ENCODE results near the gene CSE1L. TPM values are rescaled to one million over a fixed set of nuclear protein-coding genes. Genes with fewer than 3 reads are reported as not detected.
"Not testable (repeated sequence)": the region's sequence is repeated elsewhere in the genome, so short reads cannot be mapped to it uniquely, and the experiment has no call there.

Gene CSE1L
- total RNA-seq, 1 donor from 2014 or later: 39.0 TPM

DNA sequence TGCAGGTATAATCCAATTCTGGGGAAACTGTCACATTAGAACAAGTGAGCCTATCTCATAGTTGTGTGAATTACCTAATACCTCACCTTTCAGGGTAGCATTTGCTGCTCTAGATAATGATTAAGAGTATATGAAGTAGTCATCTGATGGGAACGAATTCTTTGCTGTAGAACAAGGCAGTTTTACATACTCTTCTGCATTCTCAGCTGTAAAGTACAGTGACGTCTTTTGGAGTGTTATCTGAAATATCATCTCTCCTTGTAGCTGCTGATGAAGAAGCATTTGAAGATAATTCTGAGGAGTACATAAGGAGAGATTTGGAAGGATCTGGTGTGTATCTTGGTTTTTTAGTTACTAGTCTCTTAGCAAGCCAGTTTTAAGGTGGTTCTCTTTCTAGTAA lies 28.4 kb downstream of the CSE1L start:
- no peak overlapping the region for H3K27ac ChIP-seq
- H3K4me1 ChIP-seq: no peaks in the 10 kb centered on the region
- TF ChIP-seq POLR2A (IDR thresholded peaks at IDR 0.05) (no peak), POLR2AphosphoS5 (IDR thresholded peaks at IDR 0.05; ENCODE audit: insufficient read depth in 1 of 2, low read depth in 1 of 2) (no peak)
- TF ChIP-seq, protein P1, sequence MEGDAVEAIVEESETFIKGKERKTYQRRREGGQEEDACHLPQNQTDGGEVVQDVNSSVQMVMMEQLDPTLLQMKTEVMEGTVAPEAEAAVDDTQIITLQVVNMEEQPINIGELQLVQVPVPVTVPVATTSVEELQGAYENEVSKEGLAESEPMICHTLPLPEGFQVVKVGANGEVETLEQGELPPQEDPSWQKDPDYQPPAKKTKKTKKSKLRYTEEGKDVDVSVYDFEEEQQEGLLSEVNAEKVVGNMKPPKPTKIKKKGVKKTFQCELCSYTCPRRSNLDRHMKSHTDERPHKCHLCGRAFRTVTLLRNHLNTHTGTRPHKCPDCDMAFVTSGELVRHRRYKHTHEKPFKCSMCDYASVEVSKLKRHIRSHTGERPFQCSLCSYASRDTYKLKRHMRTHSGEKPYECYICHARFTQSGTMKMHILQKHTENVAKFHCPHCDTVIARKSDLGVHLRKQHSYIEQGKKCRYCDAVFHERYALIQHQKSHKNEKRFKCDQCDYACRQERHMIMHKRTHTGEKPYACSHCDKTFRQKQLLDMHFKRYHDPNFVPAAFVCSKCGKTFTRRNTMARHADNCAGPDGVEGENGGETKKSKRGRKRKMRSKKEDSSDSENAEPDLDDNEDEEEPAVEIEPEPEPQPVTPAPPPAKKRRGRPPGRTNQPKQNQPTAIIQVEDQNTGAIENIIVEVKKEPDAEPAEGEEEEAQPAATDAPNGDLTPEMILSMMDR (IDR thresholded peaks at IDR 0.05): no peak
- H3K27me3 ChIP-seq: no peaks in the 10 kb centered on the region
- intact Hi-C loops (cut with DNase I): no loop called here
- no peak for DNase-seq (ENCODE audit: extremely low spot score in 2 of 2)
- no peak overlapping the region for H3K4me3 ChIP-seq
- no peaks in the 10 kb centered on the region for H3K9me3 ChIP-seq
- H3K36me3 ChIP-seq: peaks cover 0 to 84% of the 10 kb centered on the region in 2 donors

DNA sequence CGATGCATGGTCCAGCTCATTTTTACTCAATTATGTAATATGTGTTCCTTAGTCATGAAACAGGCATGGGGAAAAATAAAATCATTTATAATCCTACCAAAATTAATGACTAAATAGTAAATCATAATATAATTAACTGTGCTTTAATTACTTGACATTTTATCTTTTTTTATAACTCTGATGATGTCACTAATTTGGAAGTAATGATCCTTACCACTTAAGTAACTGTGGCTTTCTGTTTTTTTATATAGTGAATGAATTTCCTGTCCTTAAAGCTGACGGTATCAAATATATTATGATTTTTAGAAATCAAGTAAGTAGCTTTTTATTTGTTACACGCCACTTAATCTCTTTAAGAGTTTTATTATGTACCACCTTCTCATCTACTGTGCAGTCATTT lies 32.2 kb downstream of the CSE1L start:
- H3K9me3 ChIP-seq: no peaks in the 10 kb centered on the region
- DNase-seq (ENCODE audit: extremely low spot score in 2 of 2): no peak
- H3K27ac ChIP-seq: no peak overlapping the region
- H3K4me1 ChIP-seq: no peaks in the 10 kb centered on the region
- H3K36me3 ChIP-seq: peaks cover 0 to 87% of the 10 kb centered on the region in 2 donors
- H3K27me3 ChIP-seq: no peaks in the 10 kb centered on the region
- intact Hi-C loops (cut with DNase I): no loop called here
- H3K4me3 ChIP-seq: no peak overlapping the region
- TF ChIP-seq, protein P1 (IDR thresholded peaks at IDR 0.05): no peak

DNA sequence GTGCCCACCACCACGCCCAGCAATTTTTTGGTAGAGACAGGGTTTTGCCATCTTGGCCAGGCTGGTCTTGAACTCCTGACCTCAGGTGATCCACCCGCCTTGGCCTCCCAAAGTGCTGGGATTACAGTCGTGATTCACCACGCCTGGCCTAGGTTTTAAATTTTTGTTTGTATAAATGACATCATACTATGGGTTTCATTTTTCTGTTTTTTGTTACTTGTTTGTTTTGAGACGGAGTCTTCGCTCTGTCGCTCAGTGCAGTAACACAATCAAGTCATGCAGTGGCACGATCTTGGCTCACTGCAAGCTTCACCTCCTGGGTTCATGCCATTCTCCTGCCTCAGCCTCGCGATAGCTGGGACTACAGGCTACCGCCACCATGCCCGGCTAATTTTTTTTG lies 36.2 kb downstream of the CSE1L start:
- H3K4me1 ChIP-seq; H3K27ac ChIP-seq; H3K27me3 ChIP-seq; H3K9me3 ChIP-seq; DNase-seq (ENCODE audit: extremely low spot score in 2 of 2); intact Hi-C loops (cut with DNase I); H3K4me3 ChIP-seq: not testable (repeated sequence)
- H3K36me3 ChIP-seq: peaks cover 0 to 83% of the 10 kb centered on the region in 2 donors

DNA sequence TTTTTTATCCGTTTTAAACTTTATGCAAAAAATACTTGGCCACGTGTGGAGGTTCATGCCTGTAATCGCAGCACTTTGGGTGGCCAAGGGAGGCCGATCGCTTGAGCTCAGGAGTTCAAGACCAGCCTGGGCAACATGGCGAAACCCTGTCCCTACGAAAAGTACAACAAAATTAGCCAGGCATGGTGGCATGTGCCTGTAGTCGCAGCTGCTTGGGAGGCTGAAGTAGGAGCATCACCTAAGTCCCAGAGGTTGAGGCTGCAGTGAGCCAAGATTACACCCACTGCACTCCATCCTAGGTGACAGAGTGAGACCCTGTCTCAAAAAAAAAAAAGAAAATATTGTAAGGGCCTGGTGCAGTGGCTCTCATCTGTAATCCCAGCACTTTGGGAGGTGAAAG lies 45.0 kb downstream of the CSE1L start:
- H3K9me3 ChIP-seq: no peaks in the 10 kb centered on the region
- H3K36me3 ChIP-seq: peaks cover 0 to 88% of the 10 kb centered on the region in 2 donors
- H3K27me3 ChIP-seq: no peaks in the 10 kb centered on the region
- TF ChIP-seq POLR2AphosphoS5 (IDR thresholded peaks at IDR 0.05; ENCODE audit: insufficient read depth in 1 of 2, low read depth in 1 of 2): no peak
- no peak for TF ChIP-seq POLR2A (IDR thresholded peaks at IDR 0.05)
- TF ChIP-seq, protein P1 (IDR thresholded peaks at IDR 0.05): no peak
- no peak overlapping the region for H3K4me3 ChIP-seq
- DNase-seq (ENCODE audit: extremely low spot score in 2 of 2): no peak
- H3K27ac ChIP-seq: no peak overlapping the region
- H3K4me1 ChIP-seq: no peaks in the 10 kb centered on the region
- intact Hi-C loops (cut with DNase I): no loop called here

DNA sequence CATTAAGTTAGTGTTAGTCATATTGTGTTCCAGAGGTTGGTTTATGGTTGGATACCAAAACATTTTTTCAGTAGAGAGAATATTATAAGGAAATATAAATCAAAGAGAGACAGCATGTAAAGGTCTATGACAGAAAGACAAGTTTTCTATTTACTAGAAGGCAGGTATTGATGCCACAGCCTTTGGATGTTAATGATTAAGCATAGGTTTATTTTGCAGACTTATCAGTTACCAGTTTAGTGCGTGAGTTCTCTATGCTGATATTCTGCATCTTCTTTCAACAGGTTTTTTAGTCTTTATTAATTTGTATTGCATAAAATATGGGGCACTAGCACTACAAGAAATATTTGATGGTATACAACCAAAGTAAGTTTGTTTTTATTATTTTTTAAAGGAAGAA lies 45.6 kb downstream of the CSE1L start:
- Histone ChIP-seq H3K4me1 (no peaks in the 10 kb centered on the region), H3K9me3 (no peaks in the 10 kb centered on the region), H3K27me3 (no peaks in the 10 kb centered on the region), H3K27ac (no peak overlapping the region), H3K36me3 (peaks cover 0 to 85% of the 10 kb centered on the region in 2 donors), H3K4me3 (no peak overlapping the region)
- DNase-seq (ENCODE audit: extremely low spot score in 2 of 2): no peak
- TF ChIP-seq POLR2A (IDR thresholded peaks at IDR 0.05): no peak
- TF ChIP-seq, protein P1 (IDR thresholded peaks at IDR 0.05): no peak
- TF ChIP-seq POLR2AphosphoS5 (IDR thresholded peaks at IDR 0.05; ENCODE audit: insufficient read depth in 1 of 2, low read depth in 1 of 2): no peak
- intact Hi-C loops (cut with DNase I): no loop called here

DNA sequence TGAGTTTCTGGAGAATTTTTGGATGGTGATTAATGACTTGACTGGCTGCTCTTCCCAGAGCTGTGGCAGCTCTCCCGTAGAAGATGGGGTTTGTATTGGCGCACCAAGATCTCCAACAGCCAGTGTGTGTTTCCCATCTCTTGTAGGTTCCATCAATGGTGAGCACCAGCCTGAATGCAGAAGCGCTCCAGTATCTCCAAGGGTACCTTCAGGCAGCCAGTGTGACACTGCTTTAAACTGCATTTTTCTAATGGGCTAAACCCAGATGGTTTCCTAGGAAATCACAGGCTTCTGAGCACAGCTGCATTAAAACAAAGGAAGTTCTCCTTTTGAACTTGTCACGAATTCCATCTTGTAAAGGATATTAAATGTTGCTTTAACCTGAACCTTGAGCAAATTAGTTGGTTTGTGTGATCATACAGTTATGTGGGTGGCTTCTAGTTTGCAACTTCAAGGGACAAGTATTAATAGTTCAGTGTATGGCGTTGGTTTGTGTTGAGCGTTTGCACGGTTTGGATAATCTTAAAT lies 50.2 kb downstream of the CSE1L start:
- no peak overlapping the region for H3K4me3 ChIP-seq
- H3K27me3 ChIP-seq: no peaks in the 10 kb centered on the region
- TF ChIP-seq POLR2AphosphoS5 (IDR thresholded peaks at IDR 0.05; ENCODE audit: insufficient read depth in 1 of 2, low read depth in 1 of 2): no peak
- TF ChIP-seq, protein P1 (IDR thresholded peaks at IDR 0.05): no peak
- no peak for TF ChIP-seq POLR2A (IDR thresholded peaks at IDR 0.05)
- DNase-seq (ENCODE audit: extremely low spot score in 2 of 2): no peak
- H3K9me3 ChIP-seq: no peaks in the 10 kb centered on the region
- intact Hi-C loops (cut with DNase I): no loop called here
- H3K36me3 ChIP-seq: peaks cover 0 to 56% of the 10 kb centered on the region in 2 donors
- H3K27ac ChIP-seq: no peak overlapping the region
- no peaks in the 10 kb centered on the region for H3K4me1 ChIP-seq
